DMS153 treated with DMSO at 0.1 percent for 48 hours (cell line): Measurements from ENCODE around the gene PHTF2.
"Not testable (repeated sequence)": the region's sequence is repeated elsewhere in the genome, so short reads cannot be mapped to it uniquely, and the experiment has no call there.

Experiments used
- DNase-seq: peaks from one replicate; lab custom pipeline; 2025; ENCODE audit not compliant: unreplicated experiment; lab: John Stamatoyannopoulos, UW

PHTF2 gene

GRCh38 chr7:77798394-77799077 lies at the start of gene PHTF2, which contains the start of gene TMEM60:
TSS of gene PHTF2 (plus strand) at chr7:77798773.
TSS of gene TMEM60 (minus strand) at chr7:77798434. CDS start at chr7:77794373, 4,061 bp downstream.
- DNase-seq = peak; percentile 98

- no peak for DNase-seq
Measured at GRCh38 chr7:77752016-77752415, 46.6 kb upstream of the PHTF2 start.

- DNase-seq = peak; percentile 31
Measured at GRCh38 chr7:77753173-77753572, 45.4 kb upstream of the PHTF2 start.

- DNase-seq = no peak
Measured at GRCh38 chr7:77757589-77757988, 41.0 kb upstream of the PHTF2 start.

GRCh38 chr7:77759294-77759889 lies 39.2 kb upstream of the PHTF2 start:
- DNase-seq = peak; percentile 25

- no peak for DNase-seq
Measured at GRCh38 chr7:77760809-77761453, 37.6 kb upstream of the PHTF2 start.

- no peak for DNase-seq
Measured at GRCh38 chr7:77765481-77765880, 33.1 kb upstream of the PHTF2 start.

GRCh38 chr7:77765906-77766800 lies 32.4 kb upstream of the PHTF2 start:
- DNase-seq = no peak

- DNase-seq = no peak
Measured at GRCh38 chr7:77766801-77767605, 31.6 kb upstream of the PHTF2 start.

GRCh38 chr7:77770316-77770715 lies 28.3 kb upstream of the PHTF2 start:
- no peak for DNase-seq

- DNase-seq = no peak
Measured at GRCh38 chr7:77771901-77772300, 26.7 kb upstream of the PHTF2 start.

- DNase-seq = no peak
Measured at GRCh38 chr7:77778535-77778934, 20.0 kb upstream of the PHTF2 start.

GRCh38 chr7:77782383-77782782 lies 16.2 kb upstream of the PHTF2 start:
- no peak for DNase-seq

GRCh38 chr7:77783111-77783510 lies 15.5 kb upstream of the PHTF2 start:
- no peak for DNase-seq

- DNase-seq = no peak
Measured at GRCh38 chr7:77783545-77783944, 15.0 kb upstream of the PHTF2 start.

- DNase-seq = not testable (repeated sequence)
Measured at GRCh38 chr7:77784426-77784825, 14.1 kb upstream of the PHTF2 start.

GRCh38 chr7:77786018-77786417 lies 12.6 kb upstream of the PHTF2 start:
- DNase-seq = no peak

- DNase-seq = no peak
Measured at GRCh38 chr7:77786741-77787140, 11.8 kb upstream of the PHTF2 start.

- no peak for DNase-seq
Measured at GRCh38 chr7:77788327-77788902, 10.2 kb upstream of the PHTF2 start.

GRCh38 chr7:77791336-77791735 lies 7.2 kb upstream of the PHTF2 start:
- peak; percentile 81 for DNase-seq
